Right lung (tissue), 5 donors: ENCODE data around the gene TSPAN14. TPM values are rescaled to one million over a fixed set of nuclear protein-coding genes. Genes with fewer than 3 reads are reported as not detected.

Source experiments
- DNase-seq, 2 donors: peaks; one replicate each; pipeline ENCODE4 v3.0.0-alpha.2; 2013
- polyA plus RNA-seq, 5 donors: library from polyadenylated mRNA; unstranded; fragments of 120-200 nt; gene quantifications; one replicate each; pipeline versions ENCODE4 v1.2.1 to v1.2.3, GENCODE V29; 2013; ENCODE audit warnings: inconsistent platforms in 1 of 5, low replicate concordance in 1 of 5; ENCODE audit not compliant: insufficient read length in 5 of 5, insufficient read depth in 1 of 5

Gene TSPAN14
- polyA plus RNA-seq, 5 donors: 69.4 to 95.1 (median 78.3) TPM

DNA sequence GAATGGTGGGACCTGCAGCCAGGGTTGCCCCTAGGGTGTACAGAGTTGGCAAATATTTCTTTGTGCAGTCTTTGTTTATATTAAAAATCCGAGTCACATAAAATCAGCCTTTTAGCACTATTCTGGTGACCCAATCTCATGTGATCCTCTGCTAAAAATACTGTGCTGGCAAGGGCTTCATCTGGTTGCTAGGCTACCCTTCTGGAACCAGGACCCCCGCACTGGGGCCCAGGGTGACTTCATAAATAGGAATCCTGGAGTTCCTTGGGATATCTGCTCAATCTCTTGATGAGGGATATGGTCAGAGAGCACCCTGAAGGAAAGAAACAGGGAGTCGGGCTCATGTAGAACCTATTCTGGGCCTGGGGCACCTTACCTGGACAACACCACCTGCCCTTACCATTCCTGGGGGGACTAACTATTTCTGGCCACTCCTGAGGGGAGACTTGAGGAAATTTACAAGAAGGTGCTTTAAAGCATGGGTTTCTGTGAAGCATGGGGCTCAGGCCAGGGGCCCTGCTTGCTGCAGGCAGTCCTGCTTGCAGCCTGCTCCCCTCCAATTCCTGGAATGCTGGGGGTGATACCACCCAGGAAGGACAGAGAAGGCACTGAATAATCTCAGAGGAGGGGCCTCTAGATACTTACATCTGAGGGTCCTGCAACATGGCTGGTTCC lies 128.3 kb downstream of the TSPAN14 start:
- peak; percentile 19 to 23 for DNase-seq

Other genes starting within 250 kb of the TSPAN14 start
- 100 to 1,000 TPM in 3 of 5 donors, 10 to 100 TPM in 2; 80.0 to 102 (median 100) TPM for gene ANXA11, start 248.8 kb upstream of the TSPAN14 start, polyA plus RNA-seq
- under 1 TPM; 0.51 to 0.90 (median 0.60) TPM for gene MAT1A, start 164.7 kb upstream of the TSPAN14 start, polyA plus RNA-seq
- gene DYDC1, start 97.6 kb upstream of the TSPAN14 start, polyA plus RNA-seq: 1 to 10 TPM in 2 of 5 donors, under 1 TPM in 3; 0.50 to 1.1 (median 0.58) TPM
- 1 to 10 TPM in 4 of 5 donors, under 1 TPM in 1; 0.69 to 5.2 (median 3.7) TPM for gene DYDC2, start 97.5 kb upstream of the TSPAN14 start, polyA plus RNA-seq
- 10 to 100 TPM; 73.0 to 97.1 (median 94.2) TPM for gene PRXL2A, start 45.8 kb upstream of the TSPAN14 start, polyA plus RNA-seq
- under 1 TPM; 0.13 to 0.22 (median 0.17) TPM for gene SH2D4B, start 83.6 kb downstream of the TSPAN14 start, polyA plus RNA-seq